ENCODE results near the gene IFITM1.
A peak's percentile ranks its signal among the peaks of the same experiment; 100 is the strongest.

Gene IFITM1

DNA sequence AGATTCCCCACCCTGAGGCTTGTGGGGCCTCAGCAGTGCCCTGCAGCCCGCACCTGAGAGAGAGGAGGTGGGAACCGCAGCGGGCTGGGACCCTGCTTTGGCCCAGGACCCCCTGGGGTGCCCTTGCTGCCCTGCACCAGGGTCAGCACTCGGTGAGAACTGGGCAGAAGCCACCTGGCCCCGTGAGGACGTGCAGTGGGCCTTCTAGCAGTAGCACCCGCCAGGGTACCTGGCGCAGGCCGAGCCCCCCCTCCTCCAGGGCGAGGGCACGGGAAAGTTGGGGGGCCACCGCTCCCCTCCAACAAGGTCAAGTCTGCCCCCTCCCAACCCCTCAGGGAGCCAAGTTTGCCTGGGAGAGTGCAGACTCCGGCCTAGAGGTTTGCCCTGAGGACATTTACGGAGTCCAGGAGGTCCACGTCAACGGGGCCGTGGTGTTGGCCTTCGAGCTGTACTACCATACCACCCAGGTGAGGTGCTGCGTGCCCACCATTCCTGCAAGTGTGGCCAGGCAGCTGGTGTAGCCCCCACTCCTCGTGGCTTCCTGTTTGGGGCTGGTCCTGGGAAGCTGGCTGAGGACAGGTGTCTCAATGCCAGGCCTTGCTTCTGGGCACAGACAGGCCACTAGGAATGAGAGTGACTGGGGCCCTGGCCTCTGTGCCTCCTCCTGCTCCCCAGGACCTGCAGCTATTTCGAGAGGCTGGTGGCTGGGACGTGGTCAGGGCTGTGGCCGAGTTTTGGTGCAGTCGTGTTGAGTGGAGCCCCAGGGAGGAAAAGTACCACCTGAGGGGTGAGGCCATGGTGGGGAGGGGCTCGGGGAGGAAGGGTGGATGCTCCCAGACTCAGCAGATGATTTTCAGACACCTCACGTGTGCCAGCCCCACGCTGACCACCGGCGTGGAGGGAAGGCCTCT, 21.4 kb upstream of the IFITM1 start:
- H3K9me3 ChIP-seq, result no peaks in the 10 kb centered on the region
- no peak overlapping the region for H3K27ac ChIP-seq
- DNase-seq, result peak in 1 of 2 donors; percentile 63
- H3K4me1 ChIP-seq, result peaks cover 0 to 21% (median 18%) of the 10 kb centered on the region in 4 donors
- peaks cover 0 to 29% of the 10 kb centered on the region in 2 donors for H3K27me3 ChIP-seq
- intact Hi-C loops (cut with DNase I; ENCODE audit: low total_unique reads), result no loop called here
- peaks cover 0 to 38% (median 10%) of the 10 kb centered on the region in 3 donors for H3K36me3 ChIP-seq
- TF ChIP-seq, protein P1, sequence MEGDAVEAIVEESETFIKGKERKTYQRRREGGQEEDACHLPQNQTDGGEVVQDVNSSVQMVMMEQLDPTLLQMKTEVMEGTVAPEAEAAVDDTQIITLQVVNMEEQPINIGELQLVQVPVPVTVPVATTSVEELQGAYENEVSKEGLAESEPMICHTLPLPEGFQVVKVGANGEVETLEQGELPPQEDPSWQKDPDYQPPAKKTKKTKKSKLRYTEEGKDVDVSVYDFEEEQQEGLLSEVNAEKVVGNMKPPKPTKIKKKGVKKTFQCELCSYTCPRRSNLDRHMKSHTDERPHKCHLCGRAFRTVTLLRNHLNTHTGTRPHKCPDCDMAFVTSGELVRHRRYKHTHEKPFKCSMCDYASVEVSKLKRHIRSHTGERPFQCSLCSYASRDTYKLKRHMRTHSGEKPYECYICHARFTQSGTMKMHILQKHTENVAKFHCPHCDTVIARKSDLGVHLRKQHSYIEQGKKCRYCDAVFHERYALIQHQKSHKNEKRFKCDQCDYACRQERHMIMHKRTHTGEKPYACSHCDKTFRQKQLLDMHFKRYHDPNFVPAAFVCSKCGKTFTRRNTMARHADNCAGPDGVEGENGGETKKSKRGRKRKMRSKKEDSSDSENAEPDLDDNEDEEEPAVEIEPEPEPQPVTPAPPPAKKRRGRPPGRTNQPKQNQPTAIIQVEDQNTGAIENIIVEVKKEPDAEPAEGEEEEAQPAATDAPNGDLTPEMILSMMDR (IDR thresholded peaks at IDR 0.05), result no peak
- H3K4me3 ChIP-seq, result no peak overlapping the region

DNA sequence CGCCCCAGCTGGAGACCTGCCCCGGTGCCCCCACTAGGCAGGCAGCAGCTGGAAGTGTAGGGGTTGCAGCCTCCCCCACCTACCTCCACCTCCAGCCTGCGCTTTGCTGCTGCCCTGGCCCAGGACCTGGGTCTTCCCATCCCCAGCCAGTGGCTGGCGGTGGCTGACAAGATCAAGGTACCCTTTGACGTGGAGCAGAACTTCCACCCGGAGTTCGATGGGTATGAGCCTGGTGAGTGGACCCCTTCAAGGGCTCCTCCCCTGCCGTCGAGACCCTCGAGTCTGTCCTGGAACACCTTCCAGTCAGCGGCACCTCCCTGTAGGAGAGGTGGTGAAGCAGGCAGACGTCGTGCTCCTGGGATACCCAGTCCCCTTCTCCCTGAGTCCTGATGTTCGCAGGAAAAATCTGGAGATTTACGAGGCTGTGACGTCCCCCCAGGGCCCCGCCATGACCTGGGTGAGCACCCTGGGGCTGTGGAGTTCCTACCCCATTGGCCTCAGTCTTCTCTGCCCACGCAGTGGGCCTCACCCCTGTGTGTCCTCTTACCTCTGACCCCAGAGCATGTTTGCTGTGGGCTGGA, 20.5 kb upstream of the IFITM1 start:
- DNase-seq, result peak; percentile 16 to 59

DNA sequence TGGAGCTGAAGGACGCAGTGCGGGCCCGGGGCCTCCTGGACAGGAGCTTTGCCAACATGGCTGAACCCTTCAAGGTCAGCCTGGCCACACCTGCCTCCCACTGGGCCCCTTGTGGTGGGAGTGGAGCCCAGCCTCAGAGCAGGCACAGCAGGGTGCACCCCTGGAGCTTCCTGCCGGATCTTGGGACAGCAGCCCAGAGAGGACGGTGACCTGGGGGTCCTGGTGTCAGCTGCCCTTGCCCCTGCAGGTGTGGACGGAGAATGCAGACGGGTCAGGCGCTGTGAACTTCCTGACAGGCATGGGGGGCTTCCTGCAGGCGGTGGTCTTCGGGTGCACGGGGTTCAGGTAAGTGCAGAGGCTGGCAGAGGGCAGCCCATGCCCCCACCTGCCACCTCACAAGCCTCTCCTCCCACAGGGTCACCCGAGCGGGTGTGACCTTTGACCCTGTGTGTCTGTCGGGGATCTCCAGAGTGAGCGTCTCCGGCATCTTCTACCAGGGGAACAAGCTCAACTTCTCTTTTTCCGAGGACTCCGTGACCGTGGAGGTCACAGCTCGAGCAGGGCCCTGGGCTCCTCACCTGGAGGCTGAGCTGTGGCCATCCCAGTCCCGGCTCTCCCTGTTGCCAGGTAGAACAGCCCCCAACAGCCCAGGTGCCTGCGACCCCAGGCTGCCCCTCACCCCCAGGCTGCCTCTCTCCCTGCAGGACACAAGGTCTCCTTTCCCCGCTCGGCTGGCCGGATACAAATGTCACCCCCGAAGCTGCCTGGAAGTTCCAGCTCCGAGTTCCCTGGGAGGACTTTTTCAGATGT, 19.8 kb upstream of the IFITM1 start:
- TF ChIP-seq, protein P1 (IDR thresholded peaks at IDR 0.05), result no peak
- Histone ChIP-seq H3K9me3 (no peaks in the 10 kb centered on the region), H3K27ac (no peak overlapping the region), H3K27me3 (peaks cover 0 to 45% of the 10 kb centered on the region in 2 donors), H3K36me3 (peaks cover 0 to 38% (median 10%) of the 10 kb centered on the region in 3 donors), H3K4me1 (peaks cover 0 to 20% (median 10%) of the 10 kb centered on the region in 4 donors), H3K4me3 (no peak overlapping the region)
- DNase-seq, result peak; percentile 11 to 60
- intact Hi-C loops (cut with DNase I; ENCODE audit: low total_unique reads), result no loop called here

More for the DNA sequence above, 20.5 kb upstream of the IFITM1 start:
- intact Hi-C loops (cut with DNase I; ENCODE audit: low total_unique reads), result no loop called here
- Histone ChIP-seq H3K27me3 (peaks cover 0 to 38% of the 10 kb centered on the region in 2 donors), H3K9me3 (no peaks in the 10 kb centered on the region), H3K4me3 (no peak overlapping the region), H3K36me3 (peaks cover 0 to 38% (median 10%) of the 10 kb centered on the region in 3 donors), H3K4me1 (peaks cover 0 to 20% (median 12%) of the 10 kb centered on the region in 4 donors), H3K27ac (no peak overlapping the region)
- TF ChIP-seq, protein P1 (IDR thresholded peaks at IDR 0.05), result no peak

DNA sequence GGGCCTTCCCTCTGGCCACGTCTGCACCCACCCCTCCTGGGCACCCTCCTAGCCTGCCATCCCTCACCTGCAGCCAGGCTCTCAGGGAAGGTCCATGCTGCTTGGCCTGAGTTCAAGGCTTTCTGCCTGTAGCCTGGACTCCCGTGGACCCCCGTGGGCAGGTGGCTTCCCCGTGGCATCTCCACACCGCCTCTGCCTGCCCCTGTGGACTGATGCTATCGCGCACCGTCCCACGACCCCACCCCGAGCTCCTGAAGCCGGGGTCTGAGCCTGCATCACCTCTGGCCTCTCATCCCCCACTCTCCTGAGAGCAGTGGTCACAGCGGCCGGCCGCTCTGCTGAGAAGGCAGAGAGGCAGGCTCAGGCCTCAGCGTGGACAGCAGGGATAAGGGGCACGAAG, 19.1 kb upstream of the IFITM1 start:
- peak; percentile 17 to 66 for DNase-seq
- peaks cover 0 to 38% (median 10%) of the 10 kb centered on the region in 3 donors for H3K36me3 ChIP-seq
- peaks cover 0 to 52% of the 10 kb centered on the region in 2 donors for H3K27me3 ChIP-seq
- TF ChIP-seq, protein P1 (IDR thresholded peaks at IDR 0.05), result no peak
- peaks cover 0 to 13% (median 3%) of the 10 kb centered on the region in 4 donors for H3K4me1 ChIP-seq
- intact Hi-C loops (cut with DNase I; ENCODE audit: low total_unique reads), result no loop called here
- H3K4me3 ChIP-seq, result no peak overlapping the region
- H3K27ac ChIP-seq, result no peak overlapping the region
- H3K9me3 ChIP-seq, result no peaks in the 10 kb centered on the region
